ENCODE data around the gene LARP7.
"Not testable (repeated sequence)": the region's sequence is repeated elsewhere in the genome, so short reads cannot be mapped to it uniquely, and the experiment has no call there.

The LARP7 gene

DNA sequence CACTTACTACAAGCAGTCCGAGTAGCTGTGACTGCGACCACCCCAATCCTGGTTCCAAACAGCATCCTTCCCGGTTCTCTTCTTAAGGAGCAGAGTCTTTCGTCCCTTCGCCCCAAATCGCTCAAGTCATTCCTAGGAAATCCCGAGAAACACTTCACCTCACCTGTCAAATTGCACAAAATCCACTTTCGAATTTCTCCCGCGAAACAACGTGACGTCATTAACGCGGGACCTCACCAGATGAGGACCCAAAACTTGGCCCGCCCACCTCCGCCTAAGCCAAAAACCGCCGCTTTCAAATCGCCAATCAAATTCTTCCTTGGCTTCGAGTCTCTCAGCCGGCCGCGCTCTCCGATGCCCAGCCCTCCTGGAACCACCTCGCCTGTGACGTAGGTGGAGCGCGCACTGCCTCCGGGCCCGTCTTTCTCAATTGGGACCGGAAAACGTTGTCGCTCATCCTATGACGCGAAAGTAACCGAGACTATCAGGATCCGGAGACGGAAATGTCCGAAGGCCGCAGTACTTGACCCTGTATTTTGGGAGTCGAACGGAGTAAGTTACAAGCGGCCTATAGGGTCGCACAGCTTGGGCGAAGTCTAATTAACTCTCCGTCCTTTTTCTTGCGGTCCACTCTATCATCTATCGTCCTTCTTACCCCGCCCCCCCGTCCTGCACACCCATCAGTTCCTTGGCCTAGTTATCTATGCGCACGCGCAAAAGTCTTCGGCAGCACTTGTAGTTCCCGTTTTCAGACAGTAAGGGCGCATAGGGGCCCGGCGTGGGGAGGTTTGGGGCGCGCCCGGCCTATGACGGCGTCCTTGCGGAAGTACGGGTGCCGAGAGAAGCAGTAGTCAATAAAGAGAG lies at the start of gene LARP7, which contains the start of gene ZGRF1:
TSS of gene LARP7 (plus strand) at position 456 of the 864 bp plus-strand sequence. CDS start 7,527 bp downstream, outside the sequence.
TSS of gene ZGRF1 (minus strand) at position 222 of the 864 bp plus-strand sequence. CDS start 3,733 bp downstream, outside the sequence.
- peak; percentile 98 for DNase-seq

DNA sequence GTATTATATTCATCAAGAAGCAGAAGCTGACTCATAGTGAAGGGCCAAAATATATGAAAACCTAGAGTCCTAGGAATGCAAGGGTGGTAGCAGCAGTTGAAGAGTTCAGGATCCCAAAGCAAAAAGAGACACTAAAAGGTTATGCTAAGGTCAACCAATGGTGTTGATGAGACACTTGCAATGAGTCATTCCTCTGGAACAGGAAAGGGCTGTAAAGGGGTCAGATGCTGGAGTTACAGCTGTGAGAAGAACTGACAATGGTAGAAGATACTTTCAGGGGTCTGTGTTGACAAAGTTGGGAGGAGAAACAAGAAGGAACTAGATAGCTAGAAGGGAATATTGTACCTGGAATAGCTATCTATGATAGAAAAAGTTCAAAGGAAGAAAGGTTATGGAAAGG lies 47.7 kb upstream of the LARP7 start:
- no peak for DNase-seq

DNA sequence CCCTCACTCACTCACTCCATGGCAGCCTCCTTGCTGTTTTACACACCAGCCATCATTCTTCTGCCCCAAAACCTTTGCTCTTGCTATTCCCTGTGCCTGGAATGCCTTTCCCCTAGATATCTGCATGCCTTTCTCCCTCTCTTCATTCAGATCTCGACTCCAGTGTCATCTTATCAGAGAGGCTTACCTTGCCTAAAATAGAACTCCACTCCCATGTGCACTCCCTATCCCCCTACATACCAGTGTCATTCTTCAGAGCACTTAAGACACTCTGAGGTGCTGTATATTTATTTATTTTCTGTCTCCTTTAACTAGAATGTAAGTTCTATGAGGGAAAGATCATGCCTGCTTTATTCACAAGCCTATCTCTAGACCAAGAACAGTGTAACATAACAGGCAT lies 45.4 kb upstream of the LARP7 start:
- no peak for DNase-seq

DNA sequence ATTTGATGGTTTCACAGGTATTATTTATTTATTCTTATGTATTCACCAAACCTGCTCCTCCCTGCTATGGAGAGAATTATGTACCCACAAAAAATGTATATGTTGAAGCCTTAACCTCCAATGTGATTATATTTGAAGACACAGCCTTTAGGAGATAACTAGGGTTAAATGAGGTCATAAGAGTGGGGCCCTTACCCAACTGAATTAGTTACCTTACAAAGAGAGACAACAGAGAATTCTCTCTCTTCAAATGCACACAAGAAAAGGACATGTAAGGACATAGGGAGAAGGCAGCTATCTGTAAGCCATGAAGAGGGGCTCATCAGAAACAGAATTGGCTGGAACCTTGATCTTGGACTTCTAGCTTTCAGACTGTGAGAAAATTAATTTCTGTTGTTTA lies 44.2 kb upstream of the LARP7 start:
- DNase-seq, result no peak

GRCh38 chr4:112593438-112594133 lies 43.4 kb upstream of the LARP7 start:
- DNase-seq, result no peak

- no peak for DNase-seq
These were observed 42.0 kb upstream of the LARP7 start for GRCh38 chr4:112594993-112595392.

DNA sequence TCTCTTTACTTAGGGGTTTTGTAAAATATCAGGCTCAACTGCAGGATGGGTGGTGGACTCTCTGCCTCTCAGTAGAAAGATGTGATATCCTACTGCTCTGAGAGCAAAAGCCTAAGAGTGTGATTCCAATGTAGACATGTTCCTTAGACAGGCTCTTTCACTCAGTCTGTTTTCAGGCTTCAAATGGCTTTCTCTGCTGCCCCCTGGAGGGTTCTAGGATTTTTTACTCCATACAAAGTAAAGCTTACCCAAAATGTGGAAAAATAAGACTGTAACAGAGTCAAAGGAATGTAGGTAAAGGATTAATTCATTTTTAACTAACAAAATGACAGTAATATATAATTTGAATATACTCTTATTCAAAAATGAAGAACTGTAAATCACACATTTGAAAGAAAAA lies 32.4 kb upstream of the LARP7 start:
- DNase-seq, result peak; percentile 16

DNA sequence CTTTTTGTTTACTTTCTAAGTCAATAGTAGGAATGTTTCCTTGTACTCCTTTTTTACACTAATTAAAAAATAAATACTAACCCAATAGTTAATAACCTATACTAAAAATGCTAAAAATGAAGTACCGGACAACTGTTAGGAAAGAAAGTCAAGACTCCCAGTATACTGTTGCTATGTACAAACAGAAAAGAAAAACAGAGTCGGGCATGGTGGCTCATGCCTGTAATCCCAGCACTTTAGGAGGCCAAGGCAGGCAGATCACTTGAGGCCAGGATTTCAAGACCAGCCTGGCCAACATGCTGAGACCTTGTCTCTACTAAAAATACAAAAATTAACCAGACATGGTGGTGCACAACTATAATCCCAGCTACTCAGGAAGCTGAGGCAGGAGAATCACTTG lies 24.1 kb upstream of the LARP7 start:
- DNase-seq, result not testable (repeated sequence)

DNA sequence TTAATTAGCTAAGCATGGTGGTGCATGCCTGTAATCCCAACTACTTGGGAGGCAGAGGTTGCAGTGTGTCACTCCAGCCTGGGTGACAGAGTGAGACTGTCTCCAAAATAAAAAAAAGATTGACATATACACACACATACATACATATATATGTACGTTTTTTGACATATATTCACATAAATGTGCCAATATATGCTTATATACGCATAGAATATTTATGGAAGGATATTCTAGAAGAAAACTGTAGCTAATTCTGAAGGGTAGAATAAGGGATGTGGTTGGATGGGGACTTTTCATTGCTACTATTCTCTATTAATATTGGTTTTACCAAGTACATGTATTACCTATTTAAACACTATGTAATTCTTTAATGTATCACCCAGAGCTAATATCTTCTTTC lies 20.0 kb upstream of the LARP7 start:
- DNase-seq, result no peak

DNA sequence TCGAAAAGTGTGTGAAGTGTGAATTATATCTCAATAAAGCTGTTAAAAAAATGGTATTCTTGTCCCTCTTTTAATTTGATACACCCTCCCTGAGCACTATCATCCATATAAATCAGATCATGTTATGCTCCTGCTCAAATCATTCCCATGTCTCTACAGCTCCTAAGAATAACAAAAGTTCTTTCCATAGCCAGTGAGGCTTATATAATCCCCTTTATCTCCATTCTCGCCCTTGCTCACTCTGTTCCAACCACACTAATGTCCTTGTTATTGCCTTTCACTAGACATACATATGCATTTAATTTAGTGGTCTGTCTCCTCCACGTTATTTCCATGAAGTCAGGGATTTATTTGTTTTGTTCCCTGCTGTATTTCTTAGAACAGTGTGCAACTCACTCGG lies 10.7 kb upstream of the LARP7 start:
- DNase-seq, result no peak

GRCh38 chr4:112633477-112634235 lies 3.3 kb upstream of the LARP7 start:
- DNase-seq, result no peak

GRCh38 chr4:112637552-112637866 lies 566 bp downstream of the LARP7 start:
- DNase-seq, result no peak

GRCh38 chr4:112642526-112642925 lies 5.6 kb downstream of the LARP7 start:
- no peak for DNase-seq

DNA sequence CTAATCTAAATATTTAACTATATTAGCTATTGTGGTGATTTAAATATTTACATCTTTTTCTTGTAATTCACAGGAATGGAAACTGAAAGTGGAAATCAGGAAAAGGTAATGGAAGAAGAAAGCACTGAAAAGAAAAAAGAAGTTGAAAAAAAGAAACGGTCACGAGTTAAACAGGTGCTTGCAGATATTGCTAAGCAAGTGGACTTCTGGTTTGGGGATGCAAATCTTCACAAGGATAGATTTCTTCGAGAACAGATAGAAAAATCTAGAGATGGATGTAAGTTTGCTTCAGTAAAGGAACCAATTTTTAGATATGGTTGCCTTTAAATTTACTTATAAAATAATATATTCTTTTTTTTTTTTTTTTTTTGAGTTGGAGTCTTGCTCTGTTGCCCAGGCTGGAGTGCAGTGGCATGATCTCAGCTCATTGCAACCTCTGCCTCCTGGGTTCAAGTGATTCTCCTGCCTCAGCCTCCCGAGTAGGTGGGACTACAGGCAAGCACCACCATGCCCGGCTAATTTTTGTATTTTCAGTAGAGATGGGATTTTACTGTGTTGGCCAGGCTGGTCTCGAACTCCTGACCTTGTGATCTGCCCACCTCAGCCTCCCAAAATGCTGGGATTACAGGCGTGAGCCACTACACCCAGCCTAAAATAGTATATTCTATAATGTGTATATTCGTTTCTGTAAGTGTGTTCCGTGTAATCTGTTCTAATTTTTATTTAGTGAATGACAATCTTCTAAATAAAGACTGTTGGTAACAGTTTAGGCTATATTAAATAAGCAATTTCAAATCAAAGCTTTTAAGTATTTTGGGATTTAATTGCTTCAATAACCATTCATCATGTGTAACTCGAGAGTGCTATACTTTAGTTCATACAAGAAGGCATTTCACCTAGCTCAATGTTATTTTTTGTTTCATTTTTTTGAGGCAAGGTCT lies 7.9 kb downstream of the LARP7 start:
- DNase-seq, result not testable (repeated sequence)

- DNase-seq, result no peak
These were observed 8.8 kb downstream of the LARP7 start for GRCh38 chr4:112645541-112646329.

- DNase-seq, result no peak
These were observed 9.9 kb downstream of the LARP7 start for GRCh38 chr4:112646632-112647537.

DNA sequence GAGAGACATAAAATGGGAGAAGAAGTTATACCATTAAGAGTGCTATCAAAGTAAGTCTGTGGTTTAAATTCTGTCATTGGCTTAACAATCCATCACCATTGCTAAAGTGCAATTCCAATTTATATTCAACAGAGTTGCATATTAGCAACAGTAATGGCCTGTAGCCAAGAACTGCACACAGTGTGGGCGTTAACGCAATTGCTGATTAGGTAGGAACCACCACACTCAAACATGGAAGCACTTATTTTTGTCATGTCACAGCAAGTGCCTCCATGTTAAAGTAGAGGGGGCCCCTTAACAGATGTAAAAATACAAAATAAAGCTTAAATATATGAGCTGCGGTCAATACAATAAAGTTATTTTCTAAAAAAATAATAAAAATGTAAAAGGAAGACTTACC lies 10.8 kb downstream of the LARP7 start:
- DNase-seq, result no peak

DNA sequence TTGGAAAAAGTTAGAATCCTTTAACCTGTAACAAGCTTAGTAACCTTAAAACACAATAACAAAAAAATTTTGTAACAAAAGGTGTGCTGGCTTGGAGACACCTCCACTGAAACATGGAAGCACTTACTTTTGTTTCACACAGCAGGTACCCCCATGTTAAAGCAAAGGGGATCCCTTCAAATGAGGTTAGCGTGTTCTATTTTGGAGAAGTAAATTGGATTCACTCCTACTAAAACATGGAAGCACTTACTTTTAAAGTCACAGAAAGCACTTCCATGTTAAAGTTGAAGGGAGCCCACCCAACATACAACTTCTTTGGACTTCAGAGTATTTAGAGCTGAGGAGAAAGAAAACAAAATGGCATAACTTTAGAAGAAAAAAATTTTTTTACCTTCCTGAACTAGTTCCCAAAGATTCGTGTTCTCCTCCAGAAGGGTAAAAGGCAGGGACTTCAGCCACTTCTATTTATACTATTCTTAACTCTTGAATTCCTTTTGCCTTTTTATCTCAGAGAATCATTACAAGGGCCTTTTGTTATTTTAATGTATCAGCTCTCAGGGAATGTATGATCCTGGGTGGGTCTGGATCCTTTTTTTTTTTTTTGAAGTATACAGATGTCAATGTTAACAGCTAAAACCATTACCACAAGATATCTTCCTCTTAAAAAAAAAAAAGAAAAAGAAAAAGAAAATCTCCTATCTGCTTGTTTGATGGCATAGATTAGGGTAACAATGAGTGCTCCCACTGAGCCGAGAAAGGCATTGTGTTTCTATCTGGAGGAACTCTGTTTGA lies 11.5 kb downstream of the LARP7 start:
- DNase-seq, result no peak

- no peak for DNase-seq
These were observed 12.1 kb downstream of the LARP7 start for GRCh38 chr4:112649055-112649408.

DNA sequence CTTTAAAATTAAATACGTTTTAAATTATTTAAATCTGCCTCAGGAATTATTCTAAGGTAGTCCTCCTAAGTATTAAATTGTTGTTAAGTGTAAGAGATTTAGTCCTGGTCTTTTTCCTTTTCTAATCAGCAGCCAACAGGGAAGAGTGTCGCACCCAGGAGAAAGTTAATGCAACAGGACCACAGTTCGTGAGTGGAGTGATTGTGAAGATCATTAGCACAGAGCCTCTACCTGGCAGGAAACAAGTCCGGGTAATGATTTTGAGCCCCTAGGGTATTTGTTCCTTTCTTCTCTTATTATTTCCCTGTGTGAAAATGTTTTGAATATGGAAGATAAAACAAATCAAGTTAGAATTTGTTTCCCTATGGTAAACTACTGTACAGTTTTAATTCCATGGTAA lies 13.4 kb downstream of the LARP7 start:
- DNase-seq, result no peak
